Neural cell (in vitro differentiated cells): ENCODE data around the gene PEX13. TPM values are rescaled to one million over a fixed set of nuclear protein-coding genes. Genes with fewer than 3 reads are reported as not detected.

Experiments
- H2AFZ ChIP-seq: fragments of 200-600, 300-800 bp; sonication (generic), shearing (Covaris generic); 2 replicates; pipeline ENCODE4 v1.6.0; 2014; ENCODE audit warnings: low read depth, mild to moderate bottlenecking, antibody characterized with exemption, low read length, moderate library complexity
- H3F3A ChIP-seq: fragments of 200-600 bp; shearing (Covaris generic); 2 replicates; pipeline ENCODE4 v1.6.1; 2016; ENCODE audit warnings: mild to moderate bottlenecking, moderate library complexity, mixed read lengths, antibody characterized with exemption, low read length; ENCODE audit not compliant: insufficient read depth, poor library complexity, severe bottlenecking
- H3K27ac ChIP-seq: fragments of 200-600, 300-800 bp; sonication (generic), shearing (Covaris generic); 2 replicates; pipeline ENCODE4 v1.5.1; 2014; ENCODE audit warnings: mild to moderate bottlenecking, low read length, moderate library complexity
- H3K27me3 ChIP-seq: fragments of 300-800, 200-600 bp; sonication (generic), shearing (Covaris generic); 2 replicates; pipeline ENCODE4 v1.6.0; 2014; ENCODE audit warnings: mild to moderate bottlenecking, low read depth, low read length, moderate library complexity; ENCODE audit not compliant: insufficient read depth
- H3K36me3 ChIP-seq: fragments of 300-800, 200-600 bp; sonication (generic), shearing (Covaris generic); 2 replicates; pipeline ENCODE4 v1.5.1; 2014; ENCODE audit warnings: mild to moderate bottlenecking, antibody characterized with exemption, low read length, moderate library complexity; ENCODE audit not compliant: insufficient read depth
- H3K4me2 ChIP-seq: fragments of 300-800, 200-600 bp; sonication (generic), shearing (Covaris generic); 2 replicates; pipeline ENCODE4 v1.6.0; 2014; ENCODE audit warnings: mild to moderate bottlenecking, low read length
- H3K4me3 ChIP-seq: fragments of 300-800, 200-600 bp; sonication (generic), shearing (Covaris generic); 2 replicates; pipeline ENCODE4 v1.5.1; 2014; ENCODE audit warnings: mild to moderate bottlenecking, low read length, moderate library complexity
- H3K79me2 ChIP-seq: fragments of 200-600 bp; shearing (Covaris generic); replicated peaks from 2 replicates; pipeline ENCODE4 v1.6.0; 2014; ENCODE audit warnings: mild to moderate bottlenecking, low read length, moderate library complexity; ENCODE audit not compliant: insufficient read depth
- H3K9ac ChIP-seq: fragments of 300-800, 200-600 bp; sonication (generic), shearing (Covaris generic); 2 replicates; pipeline ENCODE4 v1.6.1; 2016; ENCODE audit warnings: mild to moderate bottlenecking, low read length, mixed read lengths
- H3K9me2 ChIP-seq: fragments of 200-600 bp; shearing (Covaris generic); 2 replicates; pipeline ENCODE4 v1.6.1; 2016; ENCODE audit warnings: mild to moderate bottlenecking, low read length, mixed read lengths; ENCODE audit not compliant: insufficient read depth
- H3K9me3 ChIP-seq: fragments of 200-600, 300-800 bp; sonication (generic), shearing (Covaris generic); 2 replicates; pipeline ENCODE4 v1.6.1; 2016; ENCODE audit warnings: mild to moderate bottlenecking, mixed run types, low read length, moderate library complexity, mixed read lengths
- H4K20me1 ChIP-seq: fragments of 200-600 bp; shearing (Covaris generic); 2 replicates; pipeline ENCODE4 v1.6.1; 2016; ENCODE audit warnings: mild to moderate bottlenecking, mixed run types; ENCODE audit not compliant: insufficient read depth
- EP300 ChIP-seq: fragments of 450-650 bp; conservative IDR thresholded peaks from 2 replicates; pipeline ENCODE4 v1.6.1; 2014; ENCODE audit warnings: antibody characterized with exemption, mild to moderate bottlenecking, moderate library complexity; ENCODE audit not compliant: poor library complexity, severe bottlenecking
- EZH2 ChIP-seq: fragments of 200-600, 300-800 bp; shearing (Covaris generic), sonication (generic); IDR thresholded peaks from 2 replicates; pipeline ENCODE4 v1.6.1; 2014; ENCODE audit warnings: antibody characterized with exemption, low read length, borderline replicate concordance, mild to moderate bottlenecking; ENCODE audit not compliant: insufficient read depth, poor library complexity, severe bottlenecking
- MXI1 ChIP-seq: fragments of 450-650 bp; conservative IDR thresholded peaks from 2 replicates; pipeline ENCODE4 v1.6.1; 2014; ENCODE audit warnings: antibody characterized with exemption, mild to moderate bottlenecking; ENCODE audit not compliant: poor library complexity, severe bottlenecking
- POLR2AphosphoS5 ChIP-seq: IDR thresholded peaks from 2 replicates; pipeline ENCODE4 v1.6.1; 2012
- RAD21 ChIP-seq: fragments of 450-650 bp; conservative IDR thresholded peaks from 2 replicates; pipeline ENCODE4 v1.6.1; 2014; ENCODE audit warnings: antibody characterized with exemption, mild to moderate bottlenecking, moderate library complexity
- SMC3 ChIP-seq: fragments of 450-650 bp; conservative IDR thresholded peaks from 2 replicates; pipeline ENCODE4 v1.6.1; 2014; ENCODE audit warnings: antibody characterized with exemption, mild to moderate bottlenecking, moderate library complexity; ENCODE audit not compliant: poor library complexity
- TAF1 ChIP-seq: IDR thresholded peaks from 2 replicates; pipeline ENCODE4 v1.6.1; 2012; ENCODE audit warnings: low read depth
- polyA plus RNA-seq: library from polyadenylated mRNA; depleted of rRNA; stranded (reverse); fragments of >200 nt; gene quantifications from 2 replicates; pipeline ENCODE4 v1.2.3, GENCODE V29; 2014
- TF ChIP-seq, protein P1 (sequence below): IDR thresholded peaks from 2 replicates; pipeline ENCODE4 v1.6.1; 2012; ENCODE audit warnings: borderline replicate concordance
- TF ChIP-seq, protein P2 (sequence below): fragments of 450-650 bp; IDR thresholded peaks from 2 replicates; pipeline ENCODE4 v1.5.1; 2014; ENCODE audit warnings: antibody characterized with exemption, mild to moderate bottlenecking, moderate library complexity; ENCODE audit not compliant: poor library complexity, severe bottlenecking

The PEX13 gene
- polyA plus RNA-seq, 1 donor from 2014 or later, result 95.6 TPM

- H3K79me2 ChIP-seq, result peaks cover 4% of the 10 kb centered on the region
- peaks cover 9% of the 10 kb centered on the region for H3K36me3 ChIP-seq
- no peak overlapping the region for H3K9ac ChIP-seq
- no peaks in the 10 kb centered on the region for H3K9me3 ChIP-seq
- H3K4me3 ChIP-seq, result no peak overlapping the region
- H3K4me2 ChIP-seq, result no peak overlapping the region
- H3K27me3 ChIP-seq, result no peaks in the 10 kb centered on the region
- H3K27ac ChIP-seq, result no peak overlapping the region
- H3F3A ChIP-seq, result no peaks in the 10 kb centered on the region
- TF ChIP-seq RAD21 (no peak), SMC3 (no peak), POLR2AphosphoS5 (no peak), TAF1 (no peak)
- TF ChIP-seq, protein P1, sequence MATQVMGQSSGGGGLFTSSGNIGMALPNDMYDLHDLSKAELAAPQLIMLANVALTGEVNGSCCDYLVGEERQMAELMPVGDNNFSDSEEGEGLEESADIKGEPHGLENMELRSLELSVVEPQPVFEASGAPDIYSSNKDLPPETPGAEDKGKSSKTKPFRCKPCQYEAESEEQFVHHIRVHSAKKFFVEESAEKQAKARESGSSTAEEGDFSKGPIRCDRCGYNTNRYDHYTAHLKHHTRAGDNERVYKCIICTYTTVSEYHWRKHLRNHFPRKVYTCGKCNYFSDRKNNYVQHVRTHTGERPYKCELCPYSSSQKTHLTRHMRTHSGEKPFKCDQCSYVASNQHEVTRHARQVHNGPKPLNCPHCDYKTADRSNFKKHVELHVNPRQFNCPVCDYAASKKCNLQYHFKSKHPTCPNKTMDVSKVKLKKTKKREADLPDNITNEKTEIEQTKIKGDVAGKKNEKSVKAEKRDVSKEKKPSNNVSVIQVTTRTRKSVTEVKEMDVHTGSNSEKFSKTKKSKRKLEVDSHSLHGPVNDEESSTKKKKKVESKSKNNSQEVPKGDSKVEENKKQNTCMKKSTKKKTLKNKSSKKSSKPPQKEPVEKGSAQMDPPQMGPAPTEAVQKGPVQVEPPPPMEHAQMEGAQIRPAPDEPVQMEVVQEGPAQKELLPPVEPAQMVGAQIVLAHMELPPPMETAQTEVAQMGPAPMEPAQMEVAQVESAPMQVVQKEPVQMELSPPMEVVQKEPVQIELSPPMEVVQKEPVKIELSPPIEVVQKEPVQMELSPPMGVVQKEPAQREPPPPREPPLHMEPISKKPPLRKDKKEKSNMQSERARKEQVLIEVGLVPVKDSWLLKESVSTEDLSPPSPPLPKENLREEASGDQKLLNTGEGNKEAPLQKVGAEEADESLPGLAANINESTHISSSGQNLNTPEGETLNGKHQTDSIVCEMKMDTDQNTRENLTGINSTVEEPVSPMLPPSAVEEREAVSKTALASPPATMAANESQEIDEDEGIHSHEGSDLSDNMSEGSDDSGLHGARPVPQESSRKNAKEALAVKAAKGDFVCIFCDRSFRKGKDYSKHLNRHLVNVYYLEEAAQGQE, result no peak
- TF ChIP-seq, protein P2, sequence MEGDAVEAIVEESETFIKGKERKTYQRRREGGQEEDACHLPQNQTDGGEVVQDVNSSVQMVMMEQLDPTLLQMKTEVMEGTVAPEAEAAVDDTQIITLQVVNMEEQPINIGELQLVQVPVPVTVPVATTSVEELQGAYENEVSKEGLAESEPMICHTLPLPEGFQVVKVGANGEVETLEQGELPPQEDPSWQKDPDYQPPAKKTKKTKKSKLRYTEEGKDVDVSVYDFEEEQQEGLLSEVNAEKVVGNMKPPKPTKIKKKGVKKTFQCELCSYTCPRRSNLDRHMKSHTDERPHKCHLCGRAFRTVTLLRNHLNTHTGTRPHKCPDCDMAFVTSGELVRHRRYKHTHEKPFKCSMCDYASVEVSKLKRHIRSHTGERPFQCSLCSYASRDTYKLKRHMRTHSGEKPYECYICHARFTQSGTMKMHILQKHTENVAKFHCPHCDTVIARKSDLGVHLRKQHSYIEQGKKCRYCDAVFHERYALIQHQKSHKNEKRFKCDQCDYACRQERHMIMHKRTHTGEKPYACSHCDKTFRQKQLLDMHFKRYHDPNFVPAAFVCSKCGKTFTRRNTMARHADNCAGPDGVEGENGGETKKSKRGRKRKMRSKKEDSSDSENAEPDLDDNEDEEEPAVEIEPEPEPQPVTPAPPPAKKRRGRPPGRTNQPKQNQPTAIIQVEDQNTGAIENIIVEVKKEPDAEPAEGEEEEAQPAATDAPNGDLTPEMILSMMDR, result no peak
- H2AFZ ChIP-seq, result no peak overlapping the region
- H4K20me1 ChIP-seq, result no peaks in the 10 kb centered on the region
- H3K9me2 ChIP-seq, result no peaks in the 10 kb centered on the region
Observed at GRCh38 chr2:61045226-61045625, 27.7 kb downstream of the PEX13 start.

DNA sequence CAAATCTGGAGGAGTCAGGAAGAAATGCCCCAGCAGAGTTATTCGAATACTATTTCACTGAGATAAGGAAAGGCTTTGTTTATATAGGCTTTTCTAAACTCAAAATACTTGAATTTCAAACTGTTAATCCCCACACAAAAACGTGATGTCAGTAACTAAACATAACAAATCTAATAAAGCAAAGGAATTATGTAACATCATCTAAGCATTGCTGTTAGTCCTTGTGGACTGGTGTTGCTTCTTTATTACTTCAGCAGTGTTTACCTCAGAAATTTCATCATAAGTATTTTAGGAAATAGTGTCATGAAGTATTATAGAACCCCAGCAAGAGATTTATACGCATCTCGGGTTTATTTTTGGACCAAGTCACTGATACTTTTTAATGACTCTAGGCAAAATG is 28.5 kb downstream of the PEX13 start:
- Histone ChIP-seq H2AFZ (no peak overlapping the region), H3K4me3 (no peak overlapping the region), H3K9me3 (no peaks in the 10 kb centered on the region), H3K4me2 (no peak overlapping the region), H3K9ac (no peak overlapping the region), H3F3A (no peaks in the 10 kb centered on the region), H4K20me1 (no peaks in the 10 kb centered on the region), H3K79me2 (peaks cover 4% of the 10 kb centered on the region), H3K27me3 (no peaks in the 10 kb centered on the region), H3K27ac (no peak overlapping the region), H3K36me3 (peaks cover 9% of the 10 kb centered on the region), H3K9me2 (no peaks in the 10 kb centered on the region)
- no peak for TF ChIP-seq MXI1
- no peak for TF ChIP-seq POLR2AphosphoS5
- no peak for TF ChIP-seq EZH2
- no peak for TF ChIP-seq SMC3
- no peak for TF ChIP-seq EP300

- Histone ChIP-seq H3K27me3 (no peaks in the 10 kb centered on the region), H3K9me3 (no peaks in the 10 kb centered on the region), H3K9me2 (no peaks in the 10 kb centered on the region), H2AFZ (no peak overlapping the region), H3F3A (no peaks in the 10 kb centered on the region), H4K20me1 (no peaks in the 10 kb centered on the region), H3K79me2 (no peaks in the 10 kb centered on the region), H3K4me2 (no peak overlapping the region), H3K36me3 (no peaks in the 10 kb centered on the region), H3K27ac (no peak overlapping the region), H3K9ac (no peak overlapping the region), H3K4me3 (no peak overlapping the region)
- TF ChIP-seq EP300 (no peak), RAD21 (no peak), EZH2 (no peak), SMC3 (no peak), POLR2AphosphoS5 (no peak), MXI1 (no peak), TAF1 (no peak)
- TF ChIP-seq, protein P1, result no peak
- TF ChIP-seq, protein P2, result no peak
Observed at GRCh38 chr2:61055557-61055956, 38.0 kb downstream of the PEX13 start.
